ENCODE results near the gene FAAH. TPM values are rescaled to one million over a fixed set of nuclear protein-coding genes. Genes with fewer than 3 reads are reported as not detected.

Gene FAAH
- total RNA-seq (2016; rRNA removed; fragmentation: Illumina TruSeq; extraction: Trizol), result 1.5 and 11.0 TPM in 2 replicates
- total RNA-seq (2016; cell fraction: cytosol; rRNA removed; fragmentation: Illumina TruSeq; extraction: Trizol; ENCODE audit: low read depth), result 0.81 and 1.3 TPM in 2 replicates
- 2.5 and 10.2 TPM in 2 replicates for total RNA-seq (2016; cell fraction: insoluble cytoplasmic fraction; rRNA removed; fragmentation: Illumina TruSeq; extraction: Trizol)
- total RNA-seq (2016; cell fraction: membrane; rRNA removed; fragmentation: Illumina TruSeq; extraction: Trizol), result 1.7 and 2.5 TPM in 2 replicates
- total RNA-seq (2016; cell fraction: nucleus; rRNA removed; fragmentation: Illumina TruSeq; extraction: Trizol), result 15.1 and 16.3 TPM in 2 replicates
- 5.4 and 7.3 TPM in 2 replicates for polyA plus RNA-seq (2011; rRNA removed)
- polyA plus RNA-seq (2011; cell fraction: cytosol; rRNA removed), result 2.5 TPM in 2 replicates
- polyA plus RNA-seq (2011; cell fraction: nucleus; rRNA removed), result 64.9 and 80.8 TPM in 2 replicates
- 5.2 and 6.0 TPM in 2 replicates for polyA plus RNA-seq (2012)
- polyA plus RNA-seq (2016; cell fraction: cytosol; fragmentation: Illumina TruSeq; extraction: Trizol; ENCODE audit: low read depth), result 0.85 and 1.2 TPM in 2 replicates
- polyA plus RNA-seq (2016; cell fraction: insoluble cytoplasmic fraction; fragmentation: Illumina TruSeq; extraction: Trizol; ENCODE audit: low read depth), result 1.3 and 2.2 TPM in 2 replicates
- polyA plus RNA-seq (2016; cell fraction: membrane; fragmentation: Illumina TruSeq; extraction: Trizol; ENCODE audit: low read depth), result 1.0 and 1.2 TPM in 2 replicates
- polyA plus RNA-seq (2016; cell fraction: nucleus; fragmentation: Illumina TruSeq; extraction: Trizol; ENCODE audit: insufficient read depth, low read depth), result 32.6 and 35.3 TPM in 2 replicates
- polyA minus RNA-seq (2011; rRNA and poly(A)+ RNA removed; ENCODE audit: low replicate concordance), result 0.47 and 3.4 TPM in 2 replicates
- 1.4 and 1.7 TPM in 2 replicates for polyA minus RNA-seq (2011; cell fraction: cytosol; rRNA and poly(A)+ RNA removed)
- 11.1 and 15.8 TPM in 2 replicates for polyA minus RNA-seq (2011; cell fraction: nucleus; rRNA and poly(A)+ RNA removed)
- Bru-seq, nascent RNA, result percentile 50 among the genes with signal in this experiment
- percentile 45 among the genes with signal in this experiment for BruChase-seq, experiment 1, labeled RNA remaining after a 6-hour chase
- percentile 47 among the genes with signal in this experiment for BruChase-seq, experiment 2, labeled RNA remaining after a 2-hour chase
- long read RNA-seq, experiment 1, partial matches to known transcripts, result 0 of 4 reads
- long read RNA-seq, experiment 1, other reads (novel, unspliced or antisense), result 3 of 4 reads
- long read RNA-seq, experiment 2, partial matches to known transcripts, result 0 of 4 reads
- long read RNA-seq, experiment 2, other reads (novel, unspliced or antisense), result 3 of 4 reads

DNA sequence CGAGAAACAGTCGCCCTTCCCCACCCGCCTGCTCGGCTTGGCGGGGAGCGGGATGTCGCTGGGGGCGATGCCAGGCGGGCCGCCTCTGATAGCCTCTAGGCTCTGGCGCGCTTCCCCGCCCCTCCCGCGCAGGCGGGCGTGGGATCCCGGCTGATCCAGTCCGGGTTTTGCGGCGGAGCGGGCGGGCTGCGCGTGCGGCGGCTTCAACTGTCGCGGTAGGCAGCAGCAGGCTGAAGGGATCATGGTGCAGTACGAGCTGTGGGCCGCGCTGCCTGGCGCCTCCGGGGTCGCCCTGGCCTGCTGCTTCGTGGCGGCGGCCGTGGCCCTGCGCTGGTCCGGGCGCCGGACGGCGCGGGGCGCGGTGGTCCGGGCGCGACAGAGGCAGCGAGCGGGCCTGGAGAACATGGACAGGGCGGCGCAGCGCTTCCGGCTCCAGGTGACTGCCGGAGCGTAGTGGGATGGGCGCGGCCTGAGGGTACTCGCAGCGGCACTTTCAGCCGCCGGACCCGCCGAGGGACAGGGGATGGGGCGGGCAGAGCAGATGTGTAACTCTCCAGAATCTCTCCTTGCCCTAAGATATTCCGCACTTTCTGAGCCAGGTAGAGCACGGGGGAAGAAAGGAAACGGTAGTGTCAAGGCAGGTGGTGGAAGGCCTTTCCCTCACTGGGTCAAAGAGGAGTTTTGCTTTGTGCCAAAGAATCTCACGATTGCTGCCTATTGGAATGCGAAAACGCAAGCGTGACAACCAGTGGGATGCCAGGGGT, at the start of gene FAAH:
FAAH (plus strand) TSS at position 210 of the 764 bp plus-strand sequence; CDS start at position 242, 32 bp downstream.
- in situ Hi-C loops (cut with HindIII; ENCODE audit: extremely low pct_ligation_motif_present, low pct_unique_long_range_greater_than_20kb), result no loop called here
- WGBS (ENCODE audit: low lambda C conversion rate), result 0% methylated on average over 11 of the region's 75 CpGs
- POLR2A ChIA-PET, result interaction anchor here (1.4 kb wide), 1 partner anchor 8 kb away, joined by 3 read pairs; no protein-coding TSS in a partner anchor
- Histone ChIP-seq H3K79me2 (ENCODE audit: insufficient read depth, low read length) (no peaks in the 10 kb centered on the region), H3K9ac (ENCODE audit: insufficient read depth, low read depth, low read length) (peak within 1 kb of the TSS; percentile 64), H3K4me3 (replicated peaks in 1 of 3; ENCODE audit: insufficient read depth in 1 of 3, low read depth in 2 of 3, low read length in 3 of 3) (peak within 1 kb of the TSS; percentile 44 to 74 (median 59); a peak in 5 of 6 replicates), H3K4me2 (ENCODE audit: low read depth, low read length) (peak within 1 kb of the TSS; percentile 92), H3K36me3 (replicated peaks in 1 of 2; ENCODE audit: control insufficient read depth in 1 of 2, insufficient read depth in 2 of 2, low read length in 2 of 2) (no peaks in the 10 kb centered on the region), H2AFZ (ENCODE audit: low read length) (no peak within 1 kb of the TSS), H3K9me3 (ENCODE audit: low read length) (no peaks in the 10 kb centered on the region), H3K4me1 (ENCODE audit: insufficient read depth, low read length) (peaks cover 29% of the 10 kb centered on the region), H3K27ac (ENCODE audit: extremely low read length, insufficient read depth, low read length) (peak within 1 kb of the TSS; percentile 50), H3K27me3 (ENCODE audit: control insufficient read depth in 1 of 2, insufficient read depth in 2 of 2, low read length in 2 of 2) (peaks cover 0 to 3% of the 10 kb centered on the region in 2 experiments; a peak in 2 of 5 replicates), H4K20me1 (ENCODE audit: insufficient read depth, low read length) (no peaks in the 10 kb centered on the region)
- peak; percentile 94 for ATAC-seq
- FAIRE-seq, result no peak
- peak; percentile 58 for DNase-seq (ENCODE audit: low spot score)
- CTCF ChIA-PET (ENCODE audit: low intra/inter-chr PET ratio, low total read pairs), result no interaction called here
- BruUV-seq (replicated peaks), result no TSS peak
- intact Hi-C loops (cut with micrococcal nuclease; ENCODE audit: unreplicated experiment), result loop anchor here (1.0 kb wide), 1 partner anchor 8 kb away; no protein-coding TSS in a partner anchor
- TF ChIP-seq ZNF260 (CRISPR knock-in tag; IDR thresholded peaks at IDR 0.05; ENCODE audit: borderline replicate concordance, low read depth) (no peak), ZSCAN25 (CRISPR knock-in tag; IDR thresholded peaks at IDR 0.05) (peak; percentile 64), PRPF4 (IDR thresholded peaks at IDR 0.05; ENCODE audit: low read depth, low read length, poor library complexity, severe bottlenecking) (no peak), KDM5A (IDR thresholded peaks at IDR 0.05; ENCODE audit: borderline replicate concordance, low read length) (no peak), KLF11 (CRISPR knock-in tag; IDR thresholded peaks at IDR 0.05) (no peak), MZF1 (CRISPR knock-in tag; IDR thresholded peaks at IDR 0.05; ENCODE audit: borderline replicate concordance) (no peak), RFX5 (IDR thresholded peaks at IDR 0.05; ENCODE audit: low read depth, low read length) (no peak), ZSCAN9 (CRISPR knock-in tag; IDR thresholded peaks at IDR 0.05; ENCODE audit: borderline replicate concordance) (peak; percentile 73; the same call in 1 of the 2 replicates), ZNF670 (CRISPR knock-in tag; IDR thresholded peaks at IDR 0.05; ENCODE audit: borderline replicate concordance) (peak; percentile 78; the same call in 1 of the 2 replicates), ZNF572 (CRISPR knock-in tag; IDR thresholded peaks at IDR 0.05) (no peak)
- TF ChIP-seq, protein P1, sequence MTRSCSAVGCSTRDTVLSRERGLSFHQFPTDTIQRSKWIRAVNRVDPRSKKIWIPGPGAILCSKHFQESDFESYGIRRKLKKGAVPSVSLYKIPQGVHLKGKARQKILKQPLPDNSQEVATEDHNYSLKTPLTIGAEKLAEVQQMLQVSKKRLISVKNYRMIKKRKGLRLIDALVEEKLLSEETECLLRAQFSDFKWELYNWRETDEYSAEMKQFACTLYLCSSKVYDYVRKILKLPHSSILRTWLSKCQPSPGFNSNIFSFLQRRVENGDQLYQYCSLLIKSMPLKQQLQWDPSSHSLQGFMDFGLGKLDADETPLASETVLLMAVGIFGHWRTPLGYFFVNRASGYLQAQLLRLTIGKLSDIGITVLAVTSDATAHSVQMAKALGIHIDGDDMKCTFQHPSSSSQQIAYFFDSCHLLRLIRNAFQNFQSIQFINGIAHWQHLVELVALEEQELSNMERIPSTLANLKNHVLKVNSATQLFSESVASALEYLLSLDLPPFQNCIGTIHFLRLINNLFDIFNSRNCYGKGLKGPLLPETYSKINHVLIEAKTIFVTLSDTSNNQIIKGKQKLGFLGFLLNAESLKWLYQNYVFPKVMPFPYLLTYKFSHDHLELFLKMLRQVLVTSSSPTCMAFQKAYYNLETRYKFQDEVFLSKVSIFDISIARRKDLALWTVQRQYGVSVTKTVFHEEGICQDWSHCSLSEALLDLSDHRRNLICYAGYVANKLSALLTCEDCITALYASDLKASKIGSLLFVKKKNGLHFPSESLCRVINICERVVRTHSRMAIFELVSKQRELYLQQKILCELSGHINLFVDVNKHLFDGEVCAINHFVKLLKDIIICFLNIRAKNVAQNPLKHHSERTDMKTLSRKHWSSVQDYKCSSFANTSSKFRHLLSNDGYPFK (CRISPR knock-in tag; IDR thresholded peaks at IDR 0.05; ENCODE audit: borderline replicate concordance), result no peak
- TF ChIP-seq, protein P2, sequence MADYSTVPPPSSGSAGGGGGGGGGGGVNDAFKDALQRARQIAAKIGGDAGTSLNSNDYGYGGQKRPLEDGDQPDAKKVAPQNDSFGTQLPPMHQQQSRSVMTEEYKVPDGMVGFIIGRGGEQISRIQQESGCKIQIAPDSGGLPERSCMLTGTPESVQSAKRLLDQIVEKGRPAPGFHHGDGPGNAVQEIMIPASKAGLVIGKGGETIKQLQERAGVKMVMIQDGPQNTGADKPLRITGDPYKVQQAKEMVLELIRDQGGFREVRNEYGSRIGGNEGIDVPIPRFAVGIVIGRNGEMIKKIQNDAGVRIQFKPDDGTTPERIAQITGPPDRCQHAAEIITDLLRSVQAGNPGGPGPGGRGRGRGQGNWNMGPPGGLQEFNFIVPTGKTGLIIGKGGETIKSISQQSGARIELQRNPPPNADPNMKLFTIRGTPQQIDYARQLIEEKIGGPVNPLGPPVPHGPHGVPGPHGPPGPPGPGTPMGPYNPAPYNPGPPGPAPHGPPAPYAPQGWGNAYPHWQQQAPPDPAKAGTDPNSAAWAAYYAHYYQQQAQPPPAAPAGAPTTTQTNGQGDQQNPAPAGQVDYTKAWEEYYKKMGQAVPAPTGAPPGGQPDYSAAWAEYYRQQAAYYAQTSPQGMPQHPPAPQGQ (CRISPR knock-in tag; IDR thresholded peaks at IDR 0.05; ENCODE audit: borderline replicate concordance), result no peak
- TF ChIP-seq, protein P3, sequence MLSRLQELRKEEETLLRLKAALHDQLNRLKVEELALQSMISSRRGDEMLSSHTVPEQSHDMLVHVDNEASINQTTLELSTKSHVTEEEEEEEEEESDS (CRISPR knock-in tag; IDR thresholded peaks at IDR 0.05; ENCODE audit: borderline replicate concordance), result peak; percentile 50; the same call in 1 of the 2 replicates
